CD8-positive, alpha-beta memory T cell (primary cell): ENCODE data around the gene ST14. TPM values are rescaled to one million over a fixed set of nuclear protein-coding genes. Genes with fewer than 3 reads are reported as not detected.

ENCODE experiments used
- CTCF ChIA-PET: fragments of 350-600 bp; sonication (Branson Sonifier 250); formaldehyde crosslinking; loops from one replicate; lab custom pipeline; 2021; ENCODE audit warnings: antibody characterized with exemption; lab: Charles Lee
- POLR2A ChIA-PET: fragments of 350-600 bp; sonication (Branson Sonifier 250); formaldehyde crosslinking; loops from one replicate; lab custom pipeline; 2021; ENCODE audit warnings: antibody characterized with exemption; lab: Charles Lee
- DNase-seq, 5 donors: peaks; one replicate each; pipeline versions ENCODE4 v3.0.0 to v3.0.0-alpha.2; 2020 to 2022; ENCODE audit warnings: mixed read lengths in 1 of 5
- H3K27ac ChIP-seq: one replicate; pipeline ENCODE4 v1.7.0; 2013; ENCODE audit warnings: low read depth, mild to moderate bottlenecking, low read length, moderate library complexity
- H3K27me3 ChIP-seq: 2 replicates; pipeline ENCODE4 v1.7.0; 2013; ENCODE audit warnings: low read length, mild to moderate bottlenecking; ENCODE audit not compliant: insufficient read depth, poor library complexity, severe bottlenecking
- H3K36me3 ChIP-seq: 2 replicates; pipeline ENCODE4 v1.7.0; 2013; ENCODE audit warnings: mild to moderate bottlenecking, low read length, moderate library complexity; ENCODE audit not compliant: insufficient read depth
- H3K4me1 ChIP-seq: 2 replicates; pipeline ENCODE4 v1.7.0; 2013; ENCODE audit warnings: mild to moderate bottlenecking, low read length, moderate library complexity; ENCODE audit not compliant: insufficient read depth
- H3K4me3 ChIP-seq: 2 replicates; pipeline ENCODE4 v1.7.0; 2013; ENCODE audit warnings: mild to moderate bottlenecking, low read length
- H3K9me3 ChIP-seq: 2 replicates; pipeline ENCODE4 v1.7.0; 2013; ENCODE audit warnings: mild to moderate bottlenecking, low read length
- H3K27ac Mint-ChIP-seq, 8 donors: one replicate each; pipeline ENCODE4 v1.8.0; 2020 to 2021; ENCODE audit warnings: mixed read lengths in 8 of 8, mild to moderate bottlenecking in 6 of 8, inconsistent platforms in 3 of 8, moderate library complexity in 3 of 8
- H3K27me3 Mint-ChIP-seq, 2 donors: one replicate each; pipeline ENCODE4 v1.8.0; 2020 to 2021; ENCODE audit warnings: mixed read lengths in 2 of 2, mild to moderate bottlenecking in 1 of 2, moderate library complexity in 1 of 2
- H3K36me3 Mint-ChIP-seq, 3 donors: one replicate each; pipeline ENCODE4 v1.8.0; 2020 to 2021; ENCODE audit warnings: mixed read lengths in 3 of 3, inconsistent platforms in 1 of 3, mild to moderate bottlenecking in 1 of 3
- H3K4me1 Mint-ChIP-seq, 3 donors: one replicate each; pipeline ENCODE4 v1.8.0; 2020 to 2021; ENCODE audit warnings: mixed read lengths in 3 of 3, inconsistent platforms in 1 of 3, mild to moderate bottlenecking in 1 of 3
- H3K4me3 Mint-ChIP-seq, 7 donors: one replicate each; pipeline ENCODE4 v1.8.0; 2020 to 2021; ENCODE audit warnings: mixed read lengths in 7 of 7, mild to moderate bottlenecking in 6 of 7, moderate library complexity in 4 of 7, inconsistent platforms in 2 of 7
- H3K9me3 Mint-ChIP-seq, 5 donors: one replicate each; pipeline ENCODE4 v1.8.0; 2020 to 2022; ENCODE audit warnings: mixed read lengths in 5 of 5, mild to moderate bottlenecking in 3 of 5, moderate library complexity in 2 of 5, inconsistent platforms in 1 of 5
- polyA plus RNA-seq: library from polyadenylated mRNA; unstranded; fragments of 300-500 nt; fragmentation: Illumina TruSeq; gene quantifications from one replicate; pipeline ENCODE4 v1.2.3, GENCODE V29; 2021
- total RNA-seq, 2 experiments: library from RNA; stranded (reverse); gene quantifications; one replicate each; pipeline ENCODE4 v1.2.3, GENCODE V29; 2021

The ST14 gene
- total and polyA plus RNA-seq, 3 experiments from 2014 or later: 0.18 to 0.35 TPM; not detected in 1

DNA sequence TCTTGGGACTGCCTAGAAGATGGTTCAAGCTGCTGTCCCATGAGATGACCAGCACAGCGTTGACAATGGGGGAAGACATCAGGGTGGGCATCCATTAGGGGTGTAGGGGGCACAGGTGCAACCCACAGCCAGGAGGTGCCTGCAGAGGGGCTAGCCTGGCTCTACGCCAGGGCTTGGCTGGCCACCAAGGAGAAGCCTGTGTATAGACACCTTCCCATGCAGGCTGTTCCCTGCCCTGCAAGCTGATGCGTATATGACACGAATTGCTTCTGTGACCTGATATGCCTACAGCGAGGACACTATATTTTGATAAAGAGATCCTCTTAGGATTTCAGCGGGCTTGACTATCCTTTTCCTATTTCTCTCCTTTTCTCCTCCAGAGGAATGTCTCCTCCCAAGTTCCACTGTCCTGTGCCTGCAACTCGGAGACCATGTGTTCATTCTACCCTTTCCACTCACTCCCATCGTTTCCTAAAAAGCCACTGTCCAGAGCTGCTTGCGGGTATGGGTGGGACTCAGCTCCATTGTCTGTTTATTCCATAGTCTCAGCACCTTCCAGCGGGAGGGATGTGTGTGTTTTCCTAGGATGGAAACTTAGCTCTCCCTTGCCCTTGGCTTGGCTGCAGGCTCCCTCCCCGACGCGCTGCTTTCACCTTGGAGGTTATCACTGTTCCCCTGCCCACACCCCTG lies 56.1 kb downstream of the ST14 start:
- Histone ChIP-seq H3K9me3 (no peaks in the 10 kb centered on the region), H3K27me3 (no peaks in the 10 kb centered on the region), H3K4me3 (no peak overlapping the region), H3K4me1 (peaks cover 8% of the 10 kb centered on the region), H3K36me3 (no peaks in the 10 kb centered on the region), H3K27ac (no peak overlapping the region)
- ChIA-PET POLR2A (no interaction called here), CTCF (interaction anchor here (1.2 to 1.3 kb wide), 2 partner anchors 216 to 647 kb away, joined by 3 to 4 read pairs; no protein-coding TSS in a partner anchor)
- DNase-seq: no peak
- H3K36me3 Mint-ChIP-seq: no peaks in the 10 kb centered on the region
- H3K4me1 Mint-ChIP-seq: peaks cover 0 to 2% (median 0%) of the 10 kb centered on the region in 3 donors
- H3K27ac Mint-ChIP-seq: no peak overlapping the region
- peaks cover 5 to 11% of the 10 kb centered on the region in 2 donors for H3K27me3 Mint-ChIP-seq
- H3K4me3 Mint-ChIP-seq: no peak overlapping the region
- H3K9me3 Mint-ChIP-seq: no peaks in the 10 kb centered on the region

DNA sequence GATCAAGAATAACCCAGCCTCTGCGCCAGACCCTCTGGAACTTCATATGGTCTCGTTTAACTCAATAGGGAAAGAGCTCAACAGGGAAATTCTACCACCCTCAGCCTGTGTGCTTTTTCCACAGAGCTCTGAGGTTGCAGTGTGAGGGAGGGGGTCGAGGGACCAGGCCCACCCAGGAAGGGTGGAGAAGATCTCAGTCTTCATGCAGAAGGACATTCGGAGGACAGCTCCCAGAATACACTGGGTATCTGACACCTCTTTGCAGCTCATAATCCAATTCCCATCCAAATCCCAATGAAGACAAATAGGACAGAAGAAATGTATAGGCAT lies 56.6 kb downstream of the ST14 start:
- H3K9me3 ChIP-seq: no peaks in the 10 kb centered on the region
- H3K36me3 ChIP-seq: no peaks in the 10 kb centered on the region
- Mint-ChIP-seq H3K4me1 (peaks cover 0 to 2% (median 0%) of the 10 kb centered on the region in 3 donors), H3K4me3 (no peak overlapping the region), H3K27ac (no peak overlapping the region), H3K9me3 (no peaks in the 10 kb centered on the region), H3K36me3 (no peaks in the 10 kb centered on the region), H3K27me3 (peaks cover 5 to 9% of the 10 kb centered on the region in 2 donors)
- H3K4me3 ChIP-seq: no peak overlapping the region
- no peak for DNase-seq
- no peaks in the 10 kb centered on the region for H3K27me3 ChIP-seq
- ChIA-PET POLR2A (no interaction called here), CTCF (interaction anchor here (1.2 to 1.3 kb wide), 2 partner anchors 216 to 646 kb away, joined by 3 to 4 read pairs; no protein-coding TSS in a partner anchor)
- H3K4me1 ChIP-seq: peaks cover 8% of the 10 kb centered on the region
- H3K27ac ChIP-seq: no peak overlapping the region

- no peaks in the 10 kb centered on the region for H3K27me3 ChIP-seq
- no peaks in the 10 kb centered on the region for H3K9me3 Mint-ChIP-seq
- H3K36me3 ChIP-seq: no peaks in the 10 kb centered on the region
- no peaks in the 10 kb centered on the region for H3K9me3 ChIP-seq
- H3K4me3 ChIP-seq: no peak overlapping the region
- POLR2A ChIA-PET: no interaction called here
- H3K4me1 Mint-ChIP-seq: peaks cover 0 to 2% (median 0%) of the 10 kb centered on the region in 3 donors
- DNase-seq: no peak
- H3K4me3 Mint-ChIP-seq: no peak overlapping the region
- H3K27me3 Mint-ChIP-seq: peaks cover 5% of the 10 kb centered on the region in 2 donors
- CTCF ChIA-PET: interaction anchor here (1.2 to 1.3 kb wide), 2 partner anchors 215 to 646 kb away, joined by 3 to 4 read pairs; no protein-coding TSS in a partner anchor
- H3K27ac Mint-ChIP-seq: no peak overlapping the region
- H3K36me3 Mint-ChIP-seq: no peaks in the 10 kb centered on the region
- peaks cover 8% of the 10 kb centered on the region for H3K4me1 ChIP-seq
- H3K27ac ChIP-seq: no peak overlapping the region
These were observed 57.1 kb downstream of the ST14 start for GRCh38 chr11:130216591-130217132.

DNA sequence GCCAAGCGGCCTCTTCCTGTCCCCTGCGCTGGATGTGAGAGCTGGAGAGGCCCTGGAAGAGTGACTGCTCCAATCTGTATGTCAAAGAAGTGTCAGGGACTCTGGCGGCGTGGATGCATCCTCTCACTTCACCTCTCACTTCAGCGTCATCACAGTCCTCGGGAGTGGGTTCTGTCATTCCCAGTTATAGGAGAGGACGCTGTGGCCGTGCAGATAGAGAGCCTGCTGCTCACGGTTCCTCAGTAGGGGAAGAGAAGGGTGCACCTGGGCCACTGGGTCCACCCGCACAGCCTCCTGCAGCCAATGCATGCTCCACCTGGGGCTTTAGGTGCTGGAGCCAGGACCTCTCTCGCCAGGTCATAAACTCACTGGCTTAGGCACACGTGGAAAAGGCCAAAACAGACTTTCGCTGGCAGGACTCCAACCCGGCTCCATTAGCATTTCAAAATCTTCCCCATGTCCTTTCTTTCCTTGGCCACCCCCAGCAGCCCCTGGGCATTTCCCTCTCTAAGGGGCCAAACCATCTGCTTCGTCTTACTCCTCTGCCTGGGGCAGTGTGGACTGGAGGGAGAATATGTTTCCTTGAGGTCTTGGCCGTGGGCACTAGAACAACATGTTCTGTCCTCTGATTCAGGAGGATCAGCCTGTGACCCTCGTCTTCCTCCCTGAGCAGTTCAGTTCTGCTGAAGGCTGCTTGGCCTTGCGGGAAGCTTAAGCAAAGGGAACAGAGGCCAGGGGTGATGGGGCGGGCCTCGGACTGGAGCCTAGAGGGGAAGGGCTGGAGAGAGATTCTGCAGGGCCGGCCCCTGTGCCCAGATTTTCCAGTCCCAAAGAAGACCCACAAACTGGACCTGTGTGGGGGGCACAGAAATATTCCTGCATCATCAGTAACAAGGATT lies 57.8 kb downstream of the ST14 start:
- Histone ChIP-seq H3K36me3 (no peaks in the 10 kb centered on the region), H3K27ac (no peak overlapping the region), H3K27me3 (no peaks in the 10 kb centered on the region), H3K4me1 (peaks cover 8% of the 10 kb centered on the region), H3K9me3 (no peaks in the 10 kb centered on the region), H3K4me3 (no peak overlapping the region)
- Mint-ChIP-seq H3K4me3 (peak overlapping the region in 1 of 7 donors; percentile 74), H3K9me3 (no peaks in the 10 kb centered on the region), H3K4me1 (peaks cover 0 to 4% (median 3%) of the 10 kb centered on the region in 3 donors), H3K27ac (peak overlapping the region in 1 of 8 donors; percentile 74), H3K36me3 (no peaks in the 10 kb centered on the region), H3K27me3 (peaks cover 4 to 5% of the 10 kb centered on the region in 2 donors)
- ChIA-PET CTCF (no interaction called here), POLR2A (no interaction called here)
- no peak for DNase-seq

DNA sequence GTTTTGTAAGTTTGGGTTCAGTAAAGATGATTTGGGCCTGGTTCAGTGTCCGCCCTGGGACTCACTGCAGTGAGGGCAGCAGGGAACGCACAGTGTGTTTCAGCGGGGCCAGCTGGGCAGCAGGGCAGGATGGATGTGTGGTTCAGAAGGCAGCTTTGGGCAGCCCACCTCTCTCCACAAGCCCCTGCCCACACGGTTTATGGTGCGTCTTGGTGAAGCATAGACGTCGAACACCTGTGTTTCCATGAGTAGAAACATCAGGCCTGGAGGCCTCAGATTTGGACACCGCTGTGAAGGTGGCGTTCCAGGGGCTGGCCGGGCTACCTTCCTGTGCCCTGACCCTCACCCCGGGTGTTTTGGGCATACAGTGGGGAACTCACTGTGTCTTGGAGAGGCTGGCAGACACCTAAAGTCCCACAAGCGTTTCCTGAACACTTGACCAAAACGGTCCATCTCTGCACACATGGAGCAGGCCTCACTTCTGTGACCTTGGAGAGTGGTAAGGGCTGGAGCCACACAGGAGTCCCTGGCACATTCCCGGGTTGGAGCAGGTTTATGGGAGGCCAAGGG lies 59.0 kb downstream of the ST14 start:
- H3K27me3 ChIP-seq: no peaks in the 10 kb centered on the region
- H3K4me3 ChIP-seq: no peak overlapping the region
- ChIA-PET CTCF (no interaction called here), POLR2A (no interaction called here)
- no peak for DNase-seq
- Mint-ChIP-seq H3K4me3 (no peak overlapping the region), H3K36me3 (no peaks in the 10 kb centered on the region), H3K4me1 (peaks cover 10 to 16% (median 12%) of the 10 kb centered on the region in 3 donors), H3K9me3 (no peaks in the 10 kb centered on the region), H3K27me3 (peaks cover 4% of the 10 kb centered on the region in 2 donors), H3K27ac (peak overlapping the region in 1 of 8 donors; percentile 50)
- peaks cover under 1% of the 10 kb centered on the region for H3K4me1 ChIP-seq
- no peaks in the 10 kb centered on the region for H3K9me3 ChIP-seq
- H3K27ac ChIP-seq: no peak overlapping the region
- no peaks in the 10 kb centered on the region for H3K36me3 ChIP-seq

DNA sequence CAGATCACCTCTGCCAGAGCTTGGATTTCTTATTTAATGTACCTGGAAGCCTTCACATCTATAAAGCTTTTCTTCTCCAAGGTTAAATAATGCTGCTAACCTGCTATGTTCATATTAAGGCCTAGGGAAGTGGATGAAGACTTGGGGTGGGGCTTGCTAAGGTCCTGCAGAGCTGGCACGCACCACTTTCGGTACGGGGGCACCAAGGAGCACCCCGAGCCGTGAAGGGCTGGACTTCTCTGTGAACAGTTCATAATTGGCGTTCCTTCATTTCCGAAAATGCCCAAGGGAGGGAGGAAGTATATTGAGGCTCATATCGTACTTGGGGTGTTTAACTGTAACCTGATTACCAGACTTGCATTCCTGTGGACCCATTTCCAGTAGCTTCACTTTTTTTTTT lies 59.6 kb downstream of the ST14 start:
- H3K9me3 ChIP-seq: no peaks in the 10 kb centered on the region
- no peaks in the 10 kb centered on the region for H3K9me3 Mint-ChIP-seq
- peaks cover 14 to 21% (median 18%) of the 10 kb centered on the region in 3 donors for H3K4me1 Mint-ChIP-seq
- H3K4me3 Mint-ChIP-seq: no peak overlapping the region
- H3K4me3 ChIP-seq: no peak overlapping the region
- no peak overlapping the region for H3K27ac ChIP-seq
- no peaks in the 10 kb centered on the region for H3K36me3 ChIP-seq
- DNase-seq: no peak
- no peaks in the 10 kb centered on the region for H3K27me3 ChIP-seq
- peaks cover 4% of the 10 kb centered on the region in 2 donors for H3K27me3 Mint-ChIP-seq
- ChIA-PET CTCF (no interaction called here), POLR2A (no interaction called here)
- H3K36me3 Mint-ChIP-seq: no peaks in the 10 kb centered on the region
- no peak overlapping the region for H3K27ac Mint-ChIP-seq
- no peaks in the 10 kb centered on the region for H3K4me1 ChIP-seq

DNA sequence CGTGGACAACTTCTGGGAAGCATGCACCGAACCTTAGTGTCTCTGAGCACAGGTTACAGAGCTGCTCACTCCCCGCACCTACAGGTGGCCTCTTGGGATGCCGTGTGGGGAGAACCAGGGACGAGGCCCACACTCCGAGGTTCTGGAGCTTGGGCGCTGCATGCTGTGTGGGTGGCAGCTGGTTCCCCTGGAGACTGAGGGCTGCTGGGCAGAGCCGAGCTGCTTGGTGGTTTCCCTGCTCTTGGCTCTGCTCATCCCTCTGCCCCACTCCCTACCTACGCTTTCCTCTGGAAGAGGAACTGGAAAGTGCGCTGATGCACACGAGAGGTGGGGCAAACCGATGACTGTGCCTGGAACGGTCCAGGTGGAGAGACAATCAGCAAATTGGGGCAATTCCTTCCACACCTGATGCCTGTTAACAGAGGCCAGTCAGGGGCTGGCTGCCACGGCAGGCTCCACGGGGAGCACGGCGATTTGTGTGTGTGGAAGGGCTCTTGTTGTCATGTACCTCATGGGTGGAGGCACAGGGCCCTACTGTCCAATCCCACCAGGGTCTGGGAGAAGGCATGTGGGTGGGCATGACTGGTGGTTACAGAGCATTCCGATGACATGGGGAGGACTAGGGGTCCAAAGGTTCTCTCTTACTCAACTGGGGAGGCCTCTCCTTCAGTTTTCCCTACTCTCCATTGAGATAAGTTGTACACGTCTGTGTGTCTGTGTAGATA lies 60.9 kb downstream of the ST14 start:
- Histone ChIP-seq H3K27ac (no peak overlapping the region), H3K36me3 (no peaks in the 10 kb centered on the region), H3K9me3 (no peaks in the 10 kb centered on the region), H3K4me3 (no peak overlapping the region), H3K27me3 (no peaks in the 10 kb centered on the region), H3K4me1 (no peaks in the 10 kb centered on the region)
- ChIA-PET POLR2A (no interaction called here), CTCF (no interaction called here)
- Mint-ChIP-seq H3K9me3 (no peaks in the 10 kb centered on the region), H3K27me3 (peaks cover 0 to 4% of the 10 kb centered on the region in 2 donors), H3K4me1 (peaks cover 14 to 22% (median 21%) of the 10 kb centered on the region in 3 donors), H3K27ac (no peak overlapping the region), H3K36me3 (no peaks in the 10 kb centered on the region), H3K4me3 (no peak overlapping the region)
- no peak for DNase-seq
